Astrocyte (in vitro differentiated cells and primary cell): Measurements from ENCODE around the gene DIRAS1. TPM values are rescaled to one million over a fixed set of nuclear protein-coding genes. Genes with fewer than 3 reads are reported as not detected.

Source experiments
- DNase-seq: peaks from one replicate; pipeline ENCODE4 v3.0.0-alpha.2; 2010; ENCODE audit warnings: low read depth
- FAIRE-seq: peaks from 2 replicates; lab custom pipeline; 2011; peaks lifted over from hg19 to GRCh38; lab: Jason Lieb, UNC
- H2AFZ ChIP-seq: 2 replicates; pipeline ENCODE4 v1.6.0; 2012; ENCODE audit warnings: low read depth, low read length, inconsistent platforms
- H3K27ac ChIP-seq: 2 replicates; pipeline ENCODE4 v1.5.1; 2011; ENCODE audit warnings: low read depth, low read length, inconsistent platforms
- H3K27me3 ChIP-seq: 2 replicates; pipeline ENCODE4 v1.6.0; 2011; ENCODE audit warnings: low read length, inconsistent platforms; ENCODE audit not compliant: insufficient read depth
- H3K36me3 ChIP-seq: 2 replicates; pipeline ENCODE4 v1.5.1; 2011; ENCODE audit warnings: low read length, inconsistent platforms; ENCODE audit not compliant: insufficient read depth
- H3K4me1 ChIP-seq: 2 replicates; pipeline ENCODE4 v1.5.1; 2011; ENCODE audit warnings: low read length, inconsistent platforms; ENCODE audit not compliant: insufficient read depth
- H3K4me2 ChIP-seq: 2 replicates; pipeline ENCODE4 v1.6.0; 2012; ENCODE audit warnings: low read length, inconsistent platforms
- H3K4me3 ChIP-seq: 2 replicates; pipeline ENCODE4 v1.5.1; 2011; ENCODE audit warnings: low read depth, mild to moderate bottlenecking, low read length, inconsistent platforms; ENCODE audit not compliant: insufficient read depth
- H3K79me2 ChIP-seq: 2 replicates; pipeline ENCODE4 v1.6.0; 2012; ENCODE audit warnings: mild to moderate bottlenecking, low read length, inconsistent platforms; ENCODE audit not compliant: insufficient read depth
- H3K9ac ChIP-seq: 2 replicates; pipeline ENCODE4 v1.6.0; 2012; ENCODE audit warnings: mild to moderate bottlenecking, low read length, inconsistent platforms
- H3K9me3 ChIP-seq: 2 replicates; pipeline ENCODE4 v1.5.1; 2012; ENCODE audit warnings: low read depth, mild to moderate bottlenecking, low read length, inconsistent platforms; ENCODE audit not compliant: insufficient read depth
- H4K20me1 ChIP-seq: 2 replicates; pipeline ENCODE4 v1.6.0; 2012; ENCODE audit warnings: low read length, inconsistent platforms; ENCODE audit not compliant: insufficient read depth
- H3K27ac Mint-ChIP-seq: one replicate; pipeline ENCODE4 v1.8.0; 2021; ENCODE audit warnings: mild to moderate bottlenecking, mixed read lengths; ENCODE audit not compliant: unreplicated experiment
- H3K27me3 Mint-ChIP-seq: one replicate; pipeline ENCODE4 v1.8.0; 2021; ENCODE audit warnings: low read depth, mixed read lengths; ENCODE audit not compliant: unreplicated experiment
- H3K36me3 Mint-ChIP-seq: one replicate; pipeline ENCODE4 v1.8.0; 2021; ENCODE audit warnings: low read depth, mixed read lengths; ENCODE audit not compliant: unreplicated experiment
- H3K4me1 Mint-ChIP-seq: one replicate; pipeline ENCODE4 v1.8.0; 2021; ENCODE audit warnings: low read depth, mixed read lengths; ENCODE audit not compliant: unreplicated experiment
- H3K4me3 Mint-ChIP-seq: one replicate; pipeline ENCODE4 v1.8.0; 2021; ENCODE audit warnings: mild to moderate bottlenecking, moderate library complexity, mixed read lengths; ENCODE audit not compliant: unreplicated experiment
- H3K9me3 Mint-ChIP-seq: one replicate; pipeline ENCODE4 v1.8.0; 2021; ENCODE audit warnings: mild to moderate bottlenecking, mixed read lengths; ENCODE audit not compliant: unreplicated experiment
- CTCF ChIP-seq: IDR thresholded peaks from 2 replicates; pipeline ENCODE4 v1.5.1; 2011; ENCODE audit warnings: low read depth, mild to moderate bottlenecking, inconsistent platforms, low read length, moderate library complexity; ENCODE audit not compliant: insufficient read depth
- EZH2 ChIP-seq: IDR thresholded peaks from 2 replicates; pipeline ENCODE4 v1.6.1; 2012; ENCODE audit warnings: mild to moderate bottlenecking, low read length, inconsistent platforms; ENCODE audit not compliant: insufficient read depth
- total RNA-seq: library from RNA; stranded (reverse); gene quantifications from 2 replicates; pipeline ENCODE4 v1.2.1, GENCODE V29; 2021

DIRAS1 gene
- total RNA-seq, 1 donor from 2014 or later, result 5.9 TPM

GRCh38 chr19:2693492-2694160 lies 27.5 kb downstream of the DIRAS1 start:
- Histone ChIP-seq H3K4me3 (no peak overlapping the region), H3K36me3 (no peaks in the 10 kb centered on the region), H4K20me1 (no peaks in the 10 kb centered on the region), H3K27ac (no peak overlapping the region), H2AFZ (no peak overlapping the region), H3K9ac (no peak overlapping the region), H3K27me3 (peaks cover 11% of the 10 kb centered on the region), H3K4me2 (no peak overlapping the region), H3K79me2 (no peaks in the 10 kb centered on the region), H3K4me1 (no peaks in the 10 kb centered on the region), H3K9me3 (no peaks in the 10 kb centered on the region)
- TF ChIP-seq CTCF (no peak), EZH2 (no peak)
- H3K27ac Mint-ChIP-seq, result no peak overlapping the region
- H3K4me3 Mint-ChIP-seq, result no peak overlapping the region
- no peaks in the 10 kb centered on the region for H3K4me1 Mint-ChIP-seq
- no peaks in the 10 kb centered on the region for H3K9me3 Mint-ChIP-seq
- no peak for DNase-seq
- peaks cover 2% of the 10 kb centered on the region for H3K27me3 Mint-ChIP-seq
- FAIRE-seq, result no peak
- H3K36me3 Mint-ChIP-seq, result no peaks in the 10 kb centered on the region

DNA sequence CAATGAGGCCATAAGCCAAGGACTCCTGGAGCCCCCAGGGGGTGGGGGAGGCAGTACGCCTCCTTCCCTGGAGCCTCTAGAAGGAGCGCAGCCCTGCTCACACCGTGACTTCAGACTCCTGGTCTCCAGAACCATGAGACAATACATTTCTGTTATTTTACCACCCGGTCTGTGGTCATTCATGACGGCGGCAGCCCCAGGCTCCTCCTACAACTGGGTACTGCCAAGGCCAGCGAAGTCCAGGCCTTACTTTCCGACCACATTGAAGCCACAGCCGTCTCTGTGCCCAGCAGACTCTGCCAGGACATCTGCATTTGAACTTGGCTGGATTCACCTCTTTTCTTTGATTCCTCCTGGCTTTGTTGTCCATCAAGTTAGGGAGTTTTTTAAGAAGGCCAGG lies 29.2 kb downstream of the DIRAS1 start:
- DNase-seq, result no peak

More for the DNA sequence above, 29.2 kb downstream of the DIRAS1 start:
- Histone ChIP-seq H3K9me3 (no peaks in the 10 kb centered on the region), H3K4me1 (no peaks in the 10 kb centered on the region), H3K27me3 (peaks cover 9% of the 10 kb centered on the region), H2AFZ (no peak overlapping the region), H3K79me2 (no peaks in the 10 kb centered on the region), H3K27ac (no peak overlapping the region), H3K9ac (no peak overlapping the region), H3K4me2 (no peak overlapping the region), H4K20me1 (no peaks in the 10 kb centered on the region), H3K36me3 (no peaks in the 10 kb centered on the region), H3K4me3 (no peak overlapping the region)
- Mint-ChIP-seq H3K36me3 (no peaks in the 10 kb centered on the region), H3K9me3 (peaks cover 2% of the 10 kb centered on the region), H3K4me3 (no peak overlapping the region), H3K27ac (no peak overlapping the region), H3K4me1 (no peaks in the 10 kb centered on the region), H3K27me3 (no peaks in the 10 kb centered on the region)
- TF ChIP-seq EZH2 (no peak), CTCF (no peak)
- FAIRE-seq, result no peak
